Caki2 (cell line): ENCODE data around the gene FAM117B. TPM values are rescaled to one million over a fixed set of nuclear protein-coding genes. Genes with fewer than 3 reads are reported as not detected.
A peak's percentile ranks its signal among the peaks of the same experiment; 100 is the strongest.
"Not testable (repeated sequence)": the region's sequence is repeated elsewhere in the genome, so short reads cannot be mapped to it uniquely, and the experiment has no call there.

ENCODE experiments used
- DNase-seq: peaks from one replicate; pipeline ENCODE4 v3.0.0-alpha.2; 2015; ENCODE audit warnings: low read depth
- in situ Hi-C: cut with HindIII; loops from 2 replicates; pipeline ENCODE4 v1.10.0; 2016; ENCODE audit warnings: low sequenced_read_pairs, low pct_unique_long_range_greater_than_20kb, mixed read lengths
- total RNA-seq: library from RNA; depleted of rRNA; stranded (reverse); fragments of >200 nt; shearing (Covaris generic); gene quantifications from 2 replicates; pipeline ENCODE4 v1.2.3, GENCODE V29; 2014; ENCODE audit warnings: low replicate concordance

Gene FAM117B
- total RNA-seq, 1 experiment from 2014 or later, result 1.7 TPM

DNA sequence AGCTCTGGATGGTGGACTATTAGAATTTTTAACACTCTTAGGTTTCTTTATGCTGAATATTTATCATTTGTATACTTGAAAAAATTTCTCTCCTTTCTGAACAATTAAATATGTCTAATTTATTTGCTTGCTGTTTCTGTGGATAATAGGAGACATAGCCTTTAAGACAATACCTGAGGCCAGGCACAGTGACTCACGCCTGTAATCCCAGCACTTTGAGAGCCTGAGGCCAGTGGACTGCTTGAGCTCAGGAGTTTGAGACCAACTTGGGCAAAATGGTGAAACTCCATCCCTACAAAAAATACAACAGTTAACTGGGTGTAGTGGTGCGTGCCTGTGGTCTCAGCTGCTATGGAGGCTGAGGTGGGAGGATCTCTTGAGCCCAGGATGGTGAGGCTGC is 54.7 kb downstream of the FAM117B start:
- in situ Hi-C loops, result no loop called here
- no peak for DNase-seq

DNA sequence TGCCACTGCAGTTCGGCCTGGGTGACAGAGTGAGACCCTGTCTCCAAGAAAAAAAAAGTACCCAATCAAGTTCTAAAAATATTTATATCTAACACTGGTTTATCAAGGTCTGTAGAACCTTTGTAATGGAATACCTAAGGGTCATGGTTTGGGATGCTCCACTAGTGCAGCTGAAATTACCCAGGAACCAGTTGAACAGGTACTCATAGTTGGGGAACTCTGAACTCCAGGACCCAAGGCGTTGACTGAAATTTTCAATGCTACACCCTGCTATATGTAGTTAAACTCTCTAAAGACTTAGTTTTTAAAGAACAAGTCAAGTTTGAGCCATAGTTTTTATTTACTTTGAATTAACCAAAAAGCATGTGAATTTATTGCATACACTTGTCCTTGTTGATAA is 55.1 kb downstream of the FAM117B start:
- DNase-seq, result no peak
- in situ Hi-C loops, result no loop called here

DNA sequence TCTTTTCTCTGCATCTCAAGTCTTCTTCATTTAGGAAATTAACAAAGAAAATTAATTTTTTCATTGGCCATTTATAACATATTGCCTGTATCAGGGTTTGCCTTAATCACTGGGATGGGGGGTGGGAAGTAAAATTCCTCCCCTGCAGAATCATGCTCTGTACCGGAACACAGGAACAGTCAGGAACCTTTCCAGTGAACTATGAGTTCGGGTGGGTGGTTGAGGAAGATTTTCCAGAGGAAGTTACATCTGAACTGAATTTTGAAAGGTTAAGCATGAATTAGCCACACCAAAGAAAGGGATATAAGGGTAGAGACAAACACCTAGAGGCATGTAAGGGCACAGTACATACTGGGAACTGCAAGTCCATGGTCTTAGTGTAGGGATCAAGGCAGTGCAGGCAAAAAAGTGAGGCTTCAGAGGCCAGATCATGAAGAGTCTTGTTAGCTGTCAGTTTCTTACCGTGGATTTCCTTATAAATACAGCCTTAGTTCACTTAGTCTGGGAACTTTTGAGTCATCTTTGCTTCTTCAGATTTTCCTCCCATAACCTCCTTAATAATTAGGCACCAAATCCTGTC is 55.6 kb downstream of the FAM117B start:
- no peak for DNase-seq
- in situ Hi-C loops, result no loop called here

DNA sequence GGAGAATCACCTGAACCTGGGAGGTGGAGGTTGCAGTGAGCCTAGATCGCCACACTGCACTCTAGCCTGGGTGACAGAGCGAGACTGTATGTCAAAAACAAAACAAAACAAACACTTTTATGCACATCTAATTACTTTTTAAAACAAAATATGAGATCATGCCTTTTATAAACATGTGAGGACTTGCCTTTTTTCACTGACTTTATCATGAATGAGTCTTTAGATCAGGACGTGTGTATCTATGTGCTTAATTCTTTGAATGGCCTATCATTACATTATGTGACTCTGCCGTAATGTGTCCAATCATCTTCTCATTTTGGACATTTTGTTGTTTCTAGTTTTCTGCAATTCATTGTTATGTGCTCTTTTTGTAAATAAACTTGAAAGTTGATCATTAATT is 58.7 kb downstream of the FAM117B start:
- in situ Hi-C loops, result no loop called here
- DNase-seq, result no peak

DNA sequence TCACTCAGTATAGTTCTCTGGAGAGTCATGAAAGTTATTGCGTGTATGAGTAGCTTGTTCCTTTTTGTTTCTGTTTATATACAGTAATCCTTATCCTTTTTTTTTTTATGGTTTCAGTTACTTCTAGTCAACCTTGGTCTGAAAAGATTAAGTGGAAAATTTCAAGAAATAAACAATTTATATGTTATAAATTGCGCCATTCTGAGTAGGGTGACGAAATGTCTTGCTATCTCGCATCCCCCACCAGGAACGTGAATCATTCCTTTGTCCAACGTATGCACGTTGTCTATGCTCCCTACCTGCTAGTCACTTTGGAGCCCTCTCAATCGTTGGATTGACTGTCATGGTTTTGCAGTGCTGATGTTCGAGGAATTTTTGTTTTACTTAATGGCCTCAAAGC is 60.4 kb downstream of the FAM117B start:
- DNase-seq, result no peak
- in situ Hi-C loops, result no loop called here

DNA sequence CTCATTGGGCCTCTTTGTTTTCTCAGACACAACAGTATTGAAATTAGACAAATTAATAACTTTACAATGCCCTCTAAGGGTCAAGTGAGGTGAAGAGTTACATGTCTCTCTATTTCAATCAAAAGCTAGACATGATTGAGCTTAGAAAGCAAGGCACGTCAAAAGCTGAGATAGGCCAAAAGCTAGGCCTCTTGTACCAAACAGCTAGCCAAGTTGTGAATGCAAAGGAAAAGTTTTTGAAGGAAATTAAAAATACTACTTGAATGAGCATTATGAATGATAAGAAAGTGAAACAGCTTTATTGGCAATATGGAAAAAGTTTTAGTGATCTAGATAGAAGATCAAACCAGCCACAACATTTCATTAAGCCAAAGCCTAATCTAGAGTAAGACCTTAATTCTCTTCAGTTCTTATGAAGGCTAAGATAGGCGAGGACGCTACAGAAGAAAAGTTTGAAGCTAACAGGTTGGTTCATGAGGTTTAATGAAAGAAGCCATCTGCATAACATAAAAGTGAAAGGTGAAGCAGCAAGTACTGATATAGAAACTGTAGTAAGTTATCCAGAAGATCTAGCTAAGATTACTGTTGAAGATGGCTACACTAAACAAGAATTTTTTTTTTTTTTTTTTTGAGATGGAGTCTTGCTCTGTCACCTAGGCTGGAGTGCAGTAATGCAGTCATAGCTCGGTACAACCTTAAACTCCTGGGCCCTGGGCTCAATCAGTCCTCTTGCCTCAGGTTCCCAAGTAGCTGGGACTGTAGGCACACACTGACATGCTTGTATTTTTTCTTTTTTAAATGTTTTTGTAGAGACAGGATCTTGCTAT is 65.5 kb downstream of the FAM117B start:
- no peak for DNase-seq
- in situ Hi-C loops, result no loop called here

DNA sequence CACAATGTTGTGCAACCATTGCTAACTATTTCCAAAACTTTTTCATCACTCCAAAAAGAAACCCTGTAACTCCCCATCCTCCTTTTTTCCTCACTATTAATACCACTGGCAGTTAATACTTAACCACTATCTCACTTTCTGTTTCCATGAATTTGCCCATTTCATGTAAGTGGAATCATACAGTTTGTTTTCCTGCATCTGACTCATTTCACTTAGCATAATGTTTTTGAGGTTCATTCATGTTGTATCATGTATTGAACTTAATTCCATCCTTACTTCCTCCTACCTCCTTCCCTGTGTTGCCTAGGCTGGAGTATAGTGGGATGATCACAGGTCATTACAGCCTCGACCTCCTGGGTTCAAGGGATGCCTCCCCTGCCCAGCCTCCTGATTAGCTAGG is 68.3 kb downstream of the FAM117B start:
- in situ Hi-C loops, result no loop called here
- DNase-seq, result peak; percentile 47

DNA sequence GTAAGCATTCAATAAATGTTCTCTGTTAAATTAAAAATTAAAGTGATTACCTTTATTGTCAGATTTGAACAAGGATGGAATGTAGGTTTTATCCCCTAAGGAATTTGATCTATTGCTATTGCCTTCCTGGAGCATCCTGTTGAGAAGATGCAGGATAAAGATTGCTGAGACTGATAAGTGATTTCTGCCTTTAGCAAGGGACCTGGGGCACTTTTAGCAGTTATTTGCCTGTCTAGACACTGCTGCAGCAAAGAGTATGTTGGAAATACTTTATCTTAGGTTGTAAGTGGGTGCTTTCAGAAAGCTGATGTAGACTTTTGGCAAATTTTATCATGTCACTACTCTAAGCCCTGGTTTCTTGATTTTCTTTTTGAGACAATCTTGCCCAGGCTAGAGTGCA is 69.5 kb downstream of the FAM117B start:
- in situ Hi-C loops, result no loop called here
- no peak for DNase-seq

DNA sequence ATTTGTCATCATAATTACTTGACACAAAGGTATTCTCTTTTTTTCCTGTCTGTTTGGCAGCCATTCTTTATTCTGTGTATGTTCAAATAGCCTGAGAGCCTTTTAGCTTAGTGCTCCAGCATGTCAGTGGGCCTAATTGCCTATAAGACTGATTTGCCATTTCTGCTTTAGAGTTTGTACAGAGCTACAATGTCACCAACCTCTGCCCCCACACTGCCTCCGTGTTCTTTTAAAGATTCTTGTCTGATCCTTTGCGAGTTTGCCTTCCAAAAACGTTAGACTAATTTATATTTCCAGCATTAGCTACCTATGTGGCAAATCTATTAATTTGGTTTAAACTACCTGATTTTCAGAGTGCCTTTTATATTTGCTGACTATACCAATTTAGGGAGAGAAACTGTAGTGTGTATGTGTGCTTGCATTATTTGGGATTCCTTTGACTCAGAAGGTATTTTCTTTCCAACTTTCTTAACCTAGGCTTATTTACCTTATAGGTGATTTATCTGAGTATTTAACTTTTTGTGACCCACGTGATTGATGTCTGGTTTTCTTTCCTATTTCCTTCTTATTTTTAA is 70.8 kb downstream of the FAM117B start:
- in situ Hi-C loops, result no loop called here
- DNase-seq, result no peak

DNA sequence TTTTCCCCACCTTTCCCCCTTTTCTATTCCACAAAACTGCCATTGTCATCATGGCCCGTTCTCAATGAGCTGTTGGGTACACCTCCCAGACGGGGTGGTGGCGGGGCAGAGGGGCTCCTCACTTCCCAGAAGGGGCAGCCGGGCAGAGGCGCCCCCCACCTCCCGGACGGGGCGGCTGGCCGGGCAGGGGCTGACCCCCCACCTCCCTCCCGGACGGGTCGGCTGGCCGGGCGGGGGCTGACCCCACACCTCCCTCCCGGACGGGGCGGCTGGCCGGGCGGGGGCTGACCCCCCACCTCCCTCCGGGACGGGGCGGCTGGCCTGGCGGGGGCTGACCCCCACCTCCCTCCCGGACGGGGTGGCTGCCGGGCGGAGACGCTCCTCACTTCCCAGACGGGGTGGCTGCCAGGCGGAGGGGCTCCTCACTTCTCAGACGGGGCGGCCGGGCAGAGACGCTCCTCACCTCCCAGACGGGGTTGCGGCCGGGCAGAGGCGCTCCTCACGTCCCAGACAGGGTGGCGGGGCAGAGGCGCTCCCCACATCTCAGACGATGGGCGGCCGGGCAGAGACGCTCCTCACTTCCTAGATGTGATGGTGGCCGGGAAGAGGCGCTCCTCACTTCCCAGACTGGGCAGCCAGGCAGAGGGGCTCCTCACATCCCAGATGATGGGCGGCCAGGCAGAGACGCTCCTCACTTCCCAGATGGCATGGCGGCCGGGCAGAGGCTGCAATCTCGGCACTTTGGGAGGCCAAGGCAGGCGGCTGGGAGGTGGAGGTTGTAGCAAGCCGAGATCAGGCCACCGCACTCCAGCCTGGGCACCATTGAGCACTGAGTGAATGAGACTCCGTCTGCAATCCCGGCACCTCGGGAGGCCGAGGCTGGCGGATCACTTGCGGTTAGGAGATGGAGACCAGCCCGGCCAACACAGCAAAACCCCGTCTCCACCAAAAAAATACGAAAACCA is 80.5 kb downstream of the FAM117B start:
- in situ Hi-C loops, DNase-seq: not testable (repeated sequence)

DNA sequence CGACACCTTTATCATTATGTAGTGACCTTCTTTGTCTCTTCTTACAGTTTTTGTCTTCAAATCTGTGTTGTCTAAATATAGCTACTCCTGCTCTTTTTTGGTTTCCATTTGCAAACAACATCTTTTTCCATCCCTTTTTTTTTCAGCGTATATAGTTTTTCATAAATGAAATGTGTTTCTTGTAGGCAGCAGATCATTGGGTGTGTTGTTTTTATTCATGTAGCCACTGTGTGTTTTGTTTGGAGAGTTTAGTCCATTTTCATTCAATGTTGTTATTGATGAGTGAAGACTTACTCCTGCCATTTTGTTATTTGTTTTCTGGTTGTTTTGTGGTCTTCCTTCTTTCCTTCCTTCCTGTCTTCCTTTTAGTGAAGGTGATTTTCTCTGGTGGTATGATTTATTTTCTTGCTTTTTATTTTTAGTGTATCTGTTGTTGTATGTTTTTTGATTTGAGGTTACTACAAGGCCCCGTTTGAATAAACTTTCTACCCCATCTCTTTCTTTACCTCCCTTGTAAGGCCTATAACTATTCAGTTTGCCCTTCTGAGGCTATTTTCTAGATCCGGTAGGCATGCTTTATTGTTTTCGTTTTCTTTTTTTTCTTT is 81.4 kb downstream of the FAM117B start:
- DNase-seq, result no peak
- in situ Hi-C loops, result no loop called here

DNA sequence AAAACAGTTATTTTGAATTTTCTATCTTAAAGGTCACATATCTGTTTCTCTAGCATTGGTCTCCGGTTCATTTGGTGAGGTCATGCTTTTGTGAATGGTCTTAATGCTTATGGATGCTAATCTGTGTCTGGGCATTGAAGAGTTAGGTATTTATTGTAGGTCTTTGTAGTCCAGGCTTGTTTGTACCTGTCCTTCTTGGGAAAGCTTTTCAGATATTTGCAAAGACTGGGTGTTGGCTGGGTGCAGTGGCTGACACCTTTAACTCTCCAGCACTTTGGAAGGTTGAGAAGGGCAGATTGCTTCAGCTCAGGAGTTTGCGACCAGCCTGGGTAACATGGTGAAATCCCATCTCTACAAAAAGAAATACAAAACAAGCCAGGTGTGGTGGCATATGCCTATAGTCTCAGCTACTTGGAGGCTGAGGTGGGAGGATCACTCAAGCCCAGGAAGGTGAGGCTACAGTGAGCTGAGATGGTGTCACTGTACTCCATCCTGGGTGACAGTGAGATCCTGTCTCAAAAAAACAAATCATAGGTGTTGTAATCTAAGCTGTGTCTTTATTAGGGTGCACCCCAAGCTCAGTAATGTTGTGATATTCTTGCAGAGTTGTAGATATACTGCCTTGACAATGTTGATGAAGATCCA is 82.3 kb downstream of the FAM117B start:
- DNase-seq, result no peak

DNA sequence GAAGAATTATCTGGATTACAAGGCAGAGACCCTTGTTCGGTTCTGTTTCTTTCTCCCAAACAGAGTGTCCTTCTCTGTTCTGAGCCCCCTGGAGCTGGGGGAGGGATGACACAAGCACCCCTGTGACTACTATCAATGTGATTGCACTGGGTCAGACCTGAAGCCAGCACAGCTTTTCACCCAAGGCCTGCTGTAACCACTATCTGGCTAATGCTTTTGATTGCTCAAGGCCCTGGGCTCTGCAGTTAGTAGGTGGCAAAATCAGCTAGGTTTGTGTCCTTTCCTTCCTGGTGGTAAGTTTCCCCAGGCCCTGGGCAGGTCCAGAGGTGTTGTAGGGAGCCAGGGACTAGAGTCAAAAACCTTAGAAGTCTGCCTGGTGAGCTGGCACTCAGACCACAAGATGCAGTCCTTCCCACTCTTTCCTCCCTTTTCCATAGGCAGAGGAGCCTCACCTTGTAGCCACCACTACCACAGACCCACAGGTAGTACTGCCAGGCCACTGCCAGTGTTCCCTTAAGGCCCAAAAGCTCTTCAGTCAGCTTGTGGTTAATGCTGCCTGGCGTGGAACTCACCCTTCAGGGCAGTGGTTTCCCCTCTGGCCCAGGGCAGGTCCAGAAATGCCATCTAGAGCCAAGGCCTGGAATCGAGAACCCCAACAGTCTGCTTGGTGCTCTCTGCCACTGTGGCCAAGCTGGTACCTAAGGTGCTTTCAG is 83.0 kb downstream of the FAM117B start:
- in situ Hi-C loops, result no loop called here
- DNase-seq, result no peak

More for the DNA sequence above, 82.3 kb downstream of the FAM117B start:
- in situ Hi-C loops, result no loop called here

DNA sequence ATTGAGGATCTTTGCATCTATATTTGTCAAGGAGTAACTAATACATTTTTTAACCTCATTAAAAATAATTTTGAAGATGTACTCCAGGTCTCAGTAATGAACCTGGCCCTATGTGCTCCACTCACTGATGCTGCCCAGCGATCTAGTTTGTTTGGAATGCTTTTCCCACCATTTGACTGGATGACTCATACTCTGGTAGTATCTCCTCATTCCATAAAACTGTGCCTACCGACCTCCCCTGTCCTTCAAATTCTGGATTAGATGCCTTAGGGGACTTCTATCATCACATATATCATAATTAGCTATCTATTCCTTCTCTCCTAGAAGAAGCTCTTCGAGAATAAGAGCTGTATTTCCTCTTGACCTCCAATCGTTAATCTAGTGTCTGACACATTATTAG is 83.8 kb downstream of the FAM117B start:
- in situ Hi-C loops, result no loop called here
- DNase-seq, result peak; percentile 4

DNA sequence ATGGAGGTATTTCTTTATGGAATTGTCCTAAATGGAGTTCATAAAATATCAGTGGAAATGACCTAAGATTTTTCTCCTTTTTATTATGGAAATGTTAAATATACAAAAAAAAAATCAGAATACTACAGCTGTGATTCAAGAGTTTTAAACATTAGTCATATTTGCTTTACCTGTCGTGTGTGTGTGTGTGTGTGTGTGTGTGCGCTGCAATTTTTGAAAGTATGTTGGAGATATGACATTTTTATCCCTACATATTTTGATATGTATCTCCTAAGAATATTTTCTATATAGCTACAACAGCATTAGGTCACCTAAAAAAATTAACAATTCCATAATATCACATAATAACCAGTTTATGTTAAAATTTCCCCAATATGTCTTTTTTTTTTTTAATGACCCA is 85.5 kb downstream of the FAM117B start:
- in situ Hi-C loops, result no loop called here
- no peak for DNase-seq

DNA sequence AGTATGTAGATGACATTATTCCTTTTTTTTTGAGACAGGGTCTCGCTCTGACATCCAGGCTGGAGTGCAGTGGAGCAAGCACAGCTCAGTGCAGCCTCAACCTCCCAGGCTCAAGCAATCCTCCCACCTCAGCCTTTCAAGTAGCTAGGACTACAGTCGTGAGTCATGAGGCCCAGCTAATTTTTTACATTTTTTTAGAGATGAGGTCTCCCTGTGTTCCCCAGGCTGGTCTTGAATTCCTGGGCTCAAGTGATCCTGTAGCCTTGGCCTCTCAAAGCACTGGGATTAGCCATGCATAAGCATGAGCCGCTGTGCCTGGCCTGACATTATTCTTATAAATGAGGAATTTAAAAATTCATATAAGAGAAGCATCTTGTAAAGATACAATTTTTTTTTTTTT is 86.9 kb downstream of the FAM117B start:
- in situ Hi-C loops, result no loop called here
- DNase-seq, result peak; percentile 2

DNA sequence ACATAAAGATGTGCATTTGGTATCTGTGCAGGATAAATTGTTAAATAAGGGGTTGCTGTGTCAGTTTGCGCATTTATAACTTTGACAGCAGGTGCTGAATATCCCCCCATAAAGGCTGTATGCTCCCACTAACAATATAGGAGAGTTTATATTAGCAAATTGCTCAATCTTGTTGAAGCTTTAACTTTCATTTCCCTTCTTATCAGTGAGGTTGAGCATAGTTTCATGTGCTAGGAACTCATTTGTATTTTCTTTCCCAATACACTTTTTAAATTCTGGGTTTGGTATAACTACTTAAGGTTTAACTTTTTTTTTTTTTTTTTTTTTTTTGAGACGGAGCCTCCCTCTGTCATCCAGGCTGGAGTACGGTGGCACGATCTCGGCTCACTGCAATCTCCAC is 89.0 kb downstream of the FAM117B start:
- in situ Hi-C loops, result no loop called here
- DNase-seq, result no peak
